Activated CD4-positive, alpha-beta T cell treated with anti-CD3 and anti-CD28 coated beads for 4 hours (primary cell): ENCODE data around the gene CNTN4.
"Not testable (repeated sequence)": the region's sequence is repeated elsewhere in the genome, so short reads cannot be mapped to it uniquely, and the experiment has no call there.

Experiments
- DNase-seq, 2 donors: peaks; one replicate each; pipeline ENCODE4 v3.0.0-alpha.2; 2020

Gene CNTN4

DNA sequence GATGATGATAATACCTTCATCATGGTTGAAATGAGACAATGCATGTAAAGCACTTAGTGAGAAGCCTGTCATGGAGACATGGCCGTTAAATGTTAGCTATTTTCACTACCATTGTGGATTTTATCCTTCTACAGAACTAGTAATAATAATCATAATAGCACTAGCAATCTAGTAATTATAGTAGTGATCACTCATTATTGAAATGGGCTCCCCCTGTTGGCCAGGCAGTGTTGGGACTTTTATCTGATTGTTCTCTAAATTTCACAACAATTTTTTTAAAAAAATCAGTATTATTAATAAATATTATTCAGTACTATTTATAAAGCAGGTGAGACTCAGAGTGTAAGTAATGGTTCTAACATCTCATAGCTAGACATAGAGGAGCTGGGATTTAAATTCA is 615.3 kb downstream of the CNTN4 start:
- no peak for DNase-seq

DNA sequence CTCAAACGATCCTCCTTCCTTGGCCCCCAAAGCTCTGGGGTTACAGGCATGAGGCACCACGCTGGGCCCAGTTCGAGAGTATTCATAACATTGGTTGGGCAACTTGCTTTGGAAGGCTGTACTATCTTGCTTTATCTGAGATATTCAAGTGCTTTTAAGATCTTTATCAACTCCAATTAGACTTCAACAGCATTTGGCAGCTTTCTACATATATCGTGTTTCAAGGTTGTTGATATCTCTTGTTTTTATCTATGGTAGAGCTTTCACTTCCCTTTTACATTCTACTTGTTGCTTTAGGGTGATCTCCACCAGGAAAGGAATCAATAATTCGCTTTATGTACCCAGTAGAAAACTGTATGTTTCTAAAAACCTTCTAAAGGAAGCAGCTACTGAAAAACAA is 616.2 kb downstream of the CNTN4 start:
- DNase-seq = no peak

DNA sequence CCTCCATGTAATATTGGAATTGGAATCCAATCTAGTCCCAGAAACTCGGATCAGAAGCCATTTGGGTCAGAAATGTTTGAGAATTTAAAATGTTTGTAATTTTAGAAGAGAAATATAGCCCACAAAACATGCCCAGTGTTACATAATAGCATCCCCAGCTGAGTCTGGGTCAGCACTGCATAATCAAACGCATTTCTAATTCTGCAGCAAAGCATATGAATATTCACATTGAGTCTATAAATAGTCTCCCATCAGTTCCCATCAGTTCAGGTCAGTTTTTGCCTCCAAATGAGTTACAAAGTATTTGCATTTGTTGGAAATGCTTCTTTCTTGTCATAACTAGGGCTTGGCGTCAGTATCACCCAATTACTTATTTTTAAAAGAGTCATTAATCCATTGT is 628.4 kb downstream of the CNTN4 start:
- no peak for DNase-seq

DNA sequence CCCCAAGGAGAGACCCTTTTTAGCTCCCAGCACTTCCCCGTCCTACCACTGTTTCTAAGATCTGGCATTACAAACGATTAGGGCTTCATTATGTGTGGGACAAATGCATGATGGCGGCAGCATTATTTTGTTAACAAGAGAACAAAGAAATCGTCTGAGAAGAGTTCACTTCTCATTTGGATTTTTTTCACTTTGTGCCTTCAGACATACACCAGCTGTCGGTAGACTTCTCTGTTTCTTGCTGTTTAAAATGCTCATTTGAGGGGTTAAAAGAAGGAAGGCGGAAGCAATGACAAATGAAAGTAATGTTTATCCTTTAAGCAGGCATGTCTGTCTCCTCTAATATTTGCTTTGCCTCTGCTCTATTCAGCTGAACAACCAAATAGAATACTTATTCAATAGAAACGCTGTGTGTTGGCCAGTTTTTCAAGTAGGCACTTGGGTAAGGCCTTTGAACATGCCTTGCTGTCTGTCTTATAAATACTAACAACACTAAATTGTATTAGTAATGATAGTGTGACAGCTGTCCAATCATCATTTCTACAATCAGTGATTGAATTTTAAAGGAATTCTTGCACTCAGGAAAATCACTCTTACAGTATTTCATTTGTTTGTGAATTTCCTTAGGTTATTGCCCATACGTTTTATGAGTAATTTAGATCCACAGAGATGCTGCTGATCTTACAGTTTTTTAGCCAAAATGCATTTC is 629.1 kb downstream of the CNTN4 start:
- DNase-seq = no peak

DNA sequence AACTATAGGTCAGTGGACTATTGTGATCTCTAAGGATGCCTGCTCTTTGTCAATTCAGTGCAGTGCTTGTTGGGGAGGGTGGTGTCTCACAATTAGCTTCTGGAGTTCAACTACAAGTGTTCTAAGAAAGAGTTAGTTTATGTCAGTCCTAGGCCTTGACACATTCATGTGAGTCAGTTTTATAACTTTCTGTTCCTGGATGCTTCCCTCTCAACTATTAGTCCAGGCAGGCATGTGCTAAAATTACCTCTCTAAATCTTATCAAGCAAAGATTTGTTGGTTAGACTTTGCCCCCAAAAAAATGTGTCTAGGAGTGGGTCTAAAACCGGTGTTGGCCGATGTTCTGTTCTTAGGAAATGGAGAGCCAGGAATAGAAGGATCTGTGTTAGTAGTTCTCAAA is 633.2 kb downstream of the CNTN4 start:
- no peak for DNase-seq

DNA sequence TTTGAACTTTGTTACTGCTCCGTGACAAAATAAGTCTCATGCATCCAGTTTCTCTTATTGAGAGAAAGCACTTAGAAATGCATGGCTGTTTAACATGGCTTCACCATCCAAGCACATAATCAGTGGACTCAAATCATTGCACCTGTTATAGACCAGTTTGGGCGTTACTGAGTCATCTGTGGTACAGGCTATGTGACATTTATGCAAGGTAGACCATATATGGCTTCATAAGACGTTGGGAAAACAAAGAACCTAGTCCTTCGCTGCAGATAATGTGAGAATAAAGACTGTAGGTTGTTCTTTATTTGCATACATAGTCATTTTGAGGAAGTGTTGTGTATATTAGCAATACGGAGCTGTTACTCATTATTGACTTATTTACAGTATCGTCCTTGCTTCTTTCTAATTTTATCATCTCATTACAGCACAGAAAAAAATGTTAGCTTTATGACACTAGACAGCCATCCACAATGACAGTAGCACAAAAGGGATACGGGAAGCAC is 636.8 kb downstream of the CNTN4 start:
- DNase-seq = no peak

DNA sequence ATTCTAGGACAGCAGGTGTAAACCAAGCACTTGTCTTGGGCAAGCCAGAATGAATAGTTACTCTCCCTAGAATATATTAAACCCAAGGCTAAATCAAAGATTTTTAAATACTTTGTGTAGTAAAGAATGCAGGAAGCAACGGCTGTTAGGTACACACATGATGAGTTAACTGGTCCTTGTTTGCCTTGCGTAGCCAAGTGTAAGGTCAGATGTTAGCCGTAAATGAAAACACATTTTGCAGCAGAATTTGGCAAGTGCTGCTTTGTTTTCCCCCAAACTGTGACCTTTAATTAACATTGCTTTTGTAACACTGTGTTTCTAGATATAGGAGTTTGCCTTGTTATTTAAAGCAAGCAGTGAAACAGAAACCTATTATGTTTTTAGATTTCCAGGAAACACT is 642.9 kb downstream of the CNTN4 start:
- DNase-seq = no peak

DNA sequence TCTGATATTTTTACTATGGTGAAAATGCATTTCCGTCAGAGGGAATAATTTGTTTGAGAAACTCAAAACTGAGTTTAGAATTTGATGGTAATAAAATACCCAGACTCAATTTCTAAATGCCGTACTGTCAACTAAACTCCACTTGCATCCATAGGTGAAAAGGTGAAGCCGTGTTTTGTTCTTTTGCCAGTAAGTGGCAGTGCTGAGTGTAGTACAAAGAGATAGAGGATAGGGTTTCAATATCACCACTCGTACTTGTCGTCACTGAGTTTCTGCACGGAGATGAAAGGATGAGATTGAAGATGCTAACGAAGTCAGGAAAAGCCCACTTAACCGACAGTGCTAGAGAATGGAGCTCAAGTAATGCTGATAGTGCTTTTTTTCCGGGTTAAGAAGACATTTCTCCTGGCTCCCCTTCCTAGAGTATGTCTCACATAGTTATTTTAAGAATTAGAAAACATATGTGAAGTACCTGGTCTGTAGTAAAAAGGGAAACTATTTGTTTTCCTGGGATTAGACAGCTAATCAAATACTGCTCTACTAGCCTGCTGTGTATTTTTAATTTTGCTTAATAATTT is 666.4 kb downstream of the CNTN4 start:
- DNase-seq = no peak

DNA sequence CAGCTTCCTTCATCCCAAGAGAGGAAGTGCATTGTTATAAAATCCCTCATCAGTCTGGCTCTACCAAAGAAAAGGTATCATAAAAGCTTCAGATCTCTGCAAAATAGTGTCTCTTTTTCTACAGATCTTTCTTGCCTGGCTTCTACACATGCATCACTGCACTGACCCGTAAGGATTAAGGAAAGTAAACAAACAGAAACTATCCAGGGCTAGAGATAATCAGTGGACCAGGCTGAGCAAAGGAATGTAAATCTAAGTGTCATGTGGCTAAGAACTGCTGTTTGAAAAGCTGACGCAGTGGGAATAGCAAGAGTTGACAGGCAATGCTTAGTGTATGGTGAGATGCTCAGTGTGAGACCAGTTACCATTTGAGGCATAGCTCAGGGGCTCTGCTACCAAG is 671.8 kb downstream of the CNTN4 start:
- no peak for DNase-seq

DNA sequence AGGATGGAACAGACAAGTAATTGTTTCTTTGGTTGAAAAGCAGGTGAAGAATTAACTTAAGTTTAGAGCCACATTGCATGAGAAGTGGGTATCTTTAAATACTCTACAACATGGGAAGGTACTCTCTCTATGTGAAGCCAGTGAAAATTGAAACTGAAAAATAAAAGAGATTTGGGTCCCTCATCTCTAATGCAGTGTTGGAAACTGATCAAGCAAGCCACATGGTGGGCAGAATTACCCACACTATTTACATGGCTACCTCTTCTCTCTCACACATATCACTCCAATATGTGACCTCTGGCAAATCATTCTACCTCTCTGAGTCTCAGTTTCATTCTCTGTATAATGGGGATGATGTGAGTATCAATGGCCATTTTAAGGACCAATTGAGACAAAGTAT is 672.5 kb downstream of the CNTN4 start:
- no peak for DNase-seq

DNA sequence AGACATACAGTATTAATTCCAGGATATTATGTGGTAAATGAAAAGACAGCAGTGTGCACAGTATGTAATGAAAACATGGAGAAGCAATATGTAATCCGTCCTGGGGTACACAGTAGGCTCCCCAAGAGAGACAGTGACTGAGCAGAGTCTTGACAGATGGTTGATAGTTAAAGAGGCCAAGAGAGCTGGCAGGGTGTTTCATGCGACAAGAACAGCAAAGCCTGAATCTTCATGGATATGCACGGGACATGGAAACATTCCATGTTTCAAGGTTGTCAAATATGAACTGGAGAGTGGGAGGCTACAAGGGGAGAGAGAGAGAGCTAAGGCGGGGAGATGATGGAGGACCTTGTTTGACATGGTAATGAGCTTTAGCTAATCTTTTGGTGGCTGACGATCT is 673.1 kb downstream of the CNTN4 start:
- no peak for DNase-seq

DNA sequence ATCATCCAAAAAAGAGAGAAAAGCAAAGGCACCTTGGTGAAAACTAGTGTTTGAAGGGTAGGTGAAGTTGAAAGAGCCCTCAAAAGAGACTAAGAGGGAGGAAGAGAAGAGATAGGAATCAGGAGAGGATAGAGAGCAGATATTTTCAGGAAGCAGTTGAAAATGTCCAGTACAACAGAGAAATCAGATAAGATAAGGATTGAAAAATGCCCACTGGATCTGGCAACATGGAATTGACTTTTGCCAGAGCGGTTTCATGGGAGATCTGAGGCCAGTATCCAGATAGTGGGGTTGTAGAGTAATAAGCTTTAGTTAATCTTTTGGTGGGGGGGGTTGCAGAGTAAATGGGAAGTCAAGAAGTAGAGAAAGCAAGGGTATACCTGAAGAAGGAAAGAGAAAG is 674.1 kb downstream of the CNTN4 start:
- no peak for DNase-seq

DNA sequence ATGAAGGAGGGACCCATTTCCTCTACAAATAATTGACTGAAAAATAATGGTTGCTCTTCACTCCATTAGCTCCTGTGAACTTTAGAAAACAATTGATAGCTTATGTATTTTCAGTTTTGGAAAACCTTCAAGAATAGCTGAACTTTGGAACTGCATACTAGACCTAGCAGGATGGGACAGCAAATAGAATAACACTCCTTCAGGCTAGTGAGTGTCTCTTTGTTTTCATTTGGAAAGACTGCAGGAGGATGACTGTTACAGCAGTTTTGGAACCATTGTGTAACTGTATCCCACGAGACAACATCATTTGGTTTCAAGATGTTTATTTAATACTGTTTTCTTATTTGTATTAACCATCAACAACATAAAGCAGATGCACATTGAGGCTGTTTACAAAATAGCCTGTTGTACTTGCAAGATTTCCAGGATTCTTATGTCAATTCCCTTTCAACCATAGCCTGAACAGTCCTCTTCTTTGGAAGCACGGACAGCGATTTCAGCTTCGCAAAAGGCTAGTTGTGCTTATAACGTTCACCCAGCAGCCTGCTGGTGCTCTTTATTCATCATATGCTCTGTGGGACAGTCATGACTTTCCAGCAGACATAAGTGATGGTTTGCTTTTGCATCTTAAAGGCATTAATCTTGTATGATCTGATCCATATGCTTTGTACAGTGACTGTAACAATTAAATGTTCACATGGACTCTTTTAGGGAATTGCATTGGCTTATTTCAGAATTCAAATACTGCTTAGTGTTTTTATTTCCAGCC is 676.0 kb downstream of the CNTN4 start:
- no peak for DNase-seq

DNA sequence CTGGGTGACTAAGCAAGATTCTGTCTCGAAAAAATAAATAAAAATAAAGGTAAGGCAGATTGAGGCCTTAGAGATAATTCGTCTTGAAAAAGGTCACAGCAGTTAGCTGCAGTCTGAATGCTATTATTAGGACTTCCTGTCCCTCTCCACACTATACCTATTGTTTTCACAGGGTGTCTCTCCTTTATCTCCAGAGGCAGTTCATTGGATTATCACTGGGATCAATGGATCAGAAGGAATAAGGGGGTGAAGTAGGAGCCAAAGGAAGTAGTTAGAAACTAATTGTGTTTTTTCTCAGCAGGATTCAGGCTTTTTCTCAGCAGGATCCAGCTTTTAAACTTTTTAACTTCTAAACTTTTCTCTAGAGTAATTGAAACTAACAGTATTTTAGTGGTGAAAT is 684.6 kb downstream of the CNTN4 start:
- no peak for DNase-seq

DNA sequence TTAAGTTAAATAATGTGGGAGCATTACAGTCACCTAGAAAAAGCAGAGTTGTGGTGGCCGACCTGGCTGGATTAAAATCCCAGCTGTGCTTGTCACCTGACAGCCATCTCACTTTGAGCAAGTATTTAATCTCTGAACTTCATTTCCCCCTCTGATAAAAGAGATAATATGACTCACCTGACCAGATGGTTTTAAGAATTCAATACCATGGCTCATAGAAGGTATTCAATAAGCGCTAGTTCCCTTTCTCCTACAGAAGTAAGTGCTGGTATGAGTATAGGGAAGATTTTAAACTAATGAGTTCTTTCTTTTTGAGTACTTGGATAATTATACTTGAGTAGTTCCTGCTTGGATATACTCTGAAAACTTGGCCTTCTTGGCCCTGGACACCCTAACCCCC is 686.0 kb downstream of the CNTN4 start:
- DNase-seq = no peak

DNA sequence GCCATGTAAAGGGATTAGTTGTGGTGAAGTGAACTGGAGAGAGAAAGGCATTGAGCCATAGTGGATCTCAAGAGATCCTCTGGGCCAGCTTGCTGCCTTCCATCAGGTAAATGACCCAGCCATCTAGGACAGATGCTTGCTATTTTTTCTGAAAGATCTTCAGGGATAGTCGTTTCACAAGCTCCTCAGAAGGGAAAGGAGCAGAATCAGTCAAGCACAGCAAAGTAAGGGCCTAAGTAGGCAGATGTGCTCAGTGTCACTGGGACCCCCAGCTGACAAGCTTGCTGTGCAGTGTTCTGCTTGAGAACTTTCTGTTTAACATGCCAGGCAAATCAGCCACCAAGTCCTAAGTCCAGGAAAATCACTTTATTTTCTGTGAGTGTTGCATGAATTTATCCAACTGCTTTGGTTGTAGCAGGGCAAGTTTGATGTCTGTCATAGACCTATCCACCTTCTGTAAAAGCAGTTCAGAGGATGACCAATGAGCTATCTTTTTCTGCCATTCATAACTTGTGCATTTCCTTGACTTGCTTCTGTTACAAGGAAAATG is 691.7 kb downstream of the CNTN4 start:
- DNase-seq = no peak

DNA sequence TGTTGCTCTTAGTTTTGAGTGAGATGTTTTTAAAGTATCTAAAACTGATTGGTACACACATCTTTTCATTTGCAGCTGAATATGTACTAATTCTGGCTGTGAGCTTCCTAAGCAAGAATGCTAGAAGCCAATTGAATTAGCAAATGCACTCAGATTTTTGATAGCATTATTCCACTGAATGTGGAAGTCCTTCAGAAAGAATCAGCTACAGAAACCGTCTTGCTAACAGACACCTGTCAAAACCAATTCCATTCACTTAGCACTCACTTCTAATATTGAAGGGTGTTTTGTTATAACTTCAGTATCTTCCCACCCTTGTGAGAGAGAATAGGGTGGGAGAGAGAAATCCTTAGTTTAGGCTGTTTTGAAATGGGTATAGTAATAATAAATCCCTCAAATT is 693.8 kb downstream of the CNTN4 start:
- no peak for DNase-seq

DNA sequence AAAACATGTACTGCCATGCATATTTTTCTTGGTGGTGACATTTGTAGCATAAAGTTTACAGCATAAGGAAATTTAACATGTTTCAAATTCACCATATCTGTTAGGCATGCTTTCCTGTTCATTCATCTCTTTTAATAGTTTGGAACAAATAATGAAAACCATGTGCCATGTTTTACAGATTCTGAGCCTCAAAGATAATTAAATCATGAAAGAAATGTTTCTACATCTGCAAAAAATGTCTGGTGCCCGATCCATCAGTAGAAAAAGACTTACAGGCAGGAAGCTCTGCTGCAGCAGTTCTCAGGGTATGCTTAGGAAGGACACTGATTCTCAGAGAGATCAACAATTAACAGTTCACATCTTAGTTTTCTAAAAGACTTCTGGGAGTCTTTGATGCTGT is 695.3 kb downstream of the CNTN4 start:
- no peak for DNase-seq

DNA sequence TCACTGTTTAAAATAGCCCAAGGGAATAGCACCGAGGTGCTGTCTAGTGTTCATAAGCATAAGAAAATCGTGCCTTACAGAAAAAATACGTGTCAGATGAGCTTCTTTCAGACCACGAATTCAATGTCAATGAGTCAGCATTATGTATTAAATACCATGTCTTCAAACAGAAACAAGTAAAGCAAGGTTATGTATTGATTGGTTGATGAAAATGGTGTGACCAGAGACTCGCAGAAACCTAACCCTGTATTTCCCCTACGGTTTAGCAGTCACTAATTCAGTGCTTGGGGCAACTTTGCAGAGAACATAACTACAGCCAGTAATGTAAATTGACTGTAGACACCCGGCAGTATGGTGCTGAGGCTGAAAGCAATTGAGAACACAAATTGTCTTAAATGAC is 703.8 kb downstream of the CNTN4 start:
- no peak for DNase-seq

DNA sequence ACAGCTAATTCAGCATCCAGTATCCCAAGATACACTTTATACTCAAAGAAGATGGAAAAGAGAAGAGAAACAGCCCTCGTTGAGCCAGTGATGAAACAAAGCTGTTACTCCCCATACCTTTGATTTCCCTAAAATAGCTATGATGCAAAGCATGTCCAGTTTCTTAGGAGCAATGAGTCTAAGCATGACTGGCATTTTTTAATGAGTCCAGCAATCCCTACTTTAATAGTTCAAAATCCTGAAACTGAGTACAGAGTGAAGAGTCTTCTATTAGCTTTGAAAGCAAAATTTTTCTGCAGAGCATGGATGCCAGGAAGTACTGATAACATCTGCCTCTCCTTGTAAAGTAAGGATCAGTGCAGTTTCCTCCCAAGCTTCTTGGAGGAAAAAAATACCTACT is 708.8 kb downstream of the CNTN4 start:
- no peak for DNase-seq

DNA sequence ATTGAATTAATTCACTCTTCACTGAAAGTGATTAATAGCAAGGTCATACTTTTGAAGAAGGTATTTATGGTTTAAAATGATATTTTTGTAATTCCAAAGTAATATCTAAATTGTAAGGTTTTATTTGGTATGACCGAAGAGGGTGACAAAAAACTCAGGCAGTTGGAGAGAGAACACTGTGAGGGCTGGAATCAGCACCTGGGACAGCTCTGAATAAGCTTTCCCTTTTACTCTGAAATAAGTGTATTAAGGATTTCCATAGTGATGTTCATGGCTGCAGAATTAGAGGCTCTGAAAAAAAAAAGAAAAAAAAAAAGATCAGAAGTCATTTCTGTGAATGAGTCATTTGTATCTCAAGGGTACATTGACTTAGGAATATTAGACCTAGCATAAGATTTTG is 712.1 kb downstream of the CNTN4 start:
- no peak for DNase-seq

DNA sequence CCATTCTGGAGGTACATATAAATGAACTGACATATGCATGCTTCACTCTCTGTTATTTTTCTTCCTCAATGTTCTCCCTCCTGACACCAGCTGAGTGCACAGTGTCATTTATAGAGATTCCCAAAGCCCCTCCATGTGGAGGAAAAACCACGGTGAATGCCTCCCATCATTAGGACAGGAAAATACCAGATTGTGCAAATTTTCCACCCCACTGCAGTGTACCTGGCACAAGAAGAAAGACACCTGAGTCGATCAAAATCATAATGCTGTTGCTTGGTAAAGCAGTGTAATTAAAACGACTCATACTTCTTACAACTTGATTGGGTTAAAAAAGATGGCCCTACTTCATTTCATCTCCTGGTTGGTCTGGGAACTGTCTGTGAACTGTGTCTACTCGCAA is 720.9 kb downstream of the CNTN4 start:
- no peak for DNase-seq

DNA sequence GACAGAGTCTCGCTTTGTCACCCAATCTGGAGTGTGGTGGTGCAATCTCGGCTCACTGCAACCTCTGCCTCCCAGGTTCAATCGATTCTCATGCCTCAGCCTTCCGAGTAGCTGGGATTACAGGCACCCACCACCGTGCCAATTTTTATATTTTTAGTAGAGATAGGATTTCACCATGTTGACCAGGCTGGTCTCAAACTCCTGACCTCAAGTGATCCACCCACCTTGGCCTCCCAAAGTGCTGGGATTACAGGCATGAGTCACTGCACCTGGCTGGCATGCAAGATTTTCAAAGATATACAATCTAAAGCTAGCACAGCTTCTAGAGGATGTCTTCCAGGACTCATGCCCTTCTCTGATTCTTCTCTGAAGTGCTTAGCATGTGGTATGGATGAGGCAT is 722.3 kb downstream of the CNTN4 start:
- DNase-seq = not testable (repeated sequence)

DNA sequence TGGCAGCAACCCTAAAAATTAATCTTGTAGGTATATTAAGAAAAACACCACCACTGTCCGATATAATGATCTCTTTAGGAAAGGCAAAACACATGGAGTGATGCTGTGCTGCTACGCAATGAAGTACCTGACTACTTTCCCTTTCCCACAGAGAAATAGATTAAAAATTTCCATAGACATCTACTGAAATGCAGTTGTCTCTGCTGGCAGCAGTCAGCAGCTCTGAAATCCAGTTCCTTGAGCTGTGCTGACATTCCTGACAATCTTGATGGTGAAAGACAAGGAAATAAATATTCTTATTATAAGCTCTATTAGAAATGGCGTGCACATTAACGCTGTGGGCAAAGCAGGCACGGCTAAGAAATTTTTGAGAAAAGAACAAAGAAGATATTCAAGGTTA is 723.9 kb downstream of the CNTN4 start:
- no peak for DNase-seq
